NCI-H1105 (cell line): ENCODE data around the gene OR8G5.
"Not testable (repeated sequence)": the region's sequence is repeated elsewhere in the genome, so short reads cannot be mapped to it uniquely, and the experiment has no call there.

ENCODE experiments used
- DNase-seq: peaks from one replicate; lab custom pipeline; 2025; lab: John Stamatoyannopoulos, UW

The OR8G5 gene

GRCh38 chr11:124256076-124256475 lies at the start of gene OR8G5:
OR8G5 (plus strand) TSS chr11:124256376; CDS start chr11:124264932, 8,556 bp downstream.
- no peak for DNase-seq

- no peak for DNase-seq
These were observed 48.9 kb upstream of the OR8G5 start for GRCh38 chr11:124207102-124207792.

- DNase-seq: no peak
These were observed 46.3 kb upstream of the OR8G5 start for GRCh38 chr11:124209824-124210357.

- no peak for DNase-seq
These were observed 45.8 kb upstream of the OR8G5 start for GRCh38 chr11:124210421-124210820.

- DNase-seq: no peak
These were observed 44.9 kb upstream of the OR8G5 start for GRCh38 chr11:124211321-124211720.

GRCh38 chr11:124214027-124214426 lies 42.1 kb upstream of the OR8G5 start:
- DNase-seq: no peak

- DNase-seq: no peak
These were observed 37.0 kb upstream of the OR8G5 start for GRCh38 chr11:124219126-124219525.

- DNase-seq: no peak
These were observed 33.8 kb upstream of the OR8G5 start for GRCh38 chr11:124222407-124222806.

GRCh38 chr11:124224618-124225423 lies 31.4 kb upstream of the OR8G5 start:
- DNase-seq: not testable (repeated sequence)

GRCh38 chr11:124225471-124225870 lies 30.7 kb upstream of the OR8G5 start:
- no peak for DNase-seq

- no peak for DNase-seq
These were observed 22.8 kb upstream of the OR8G5 start for GRCh38 chr11:124233376-124233775.

GRCh38 chr11:124238512-124238911 lies 17.7 kb upstream of the OR8G5 start:
- no peak for DNase-seq

GRCh38 chr11:124240621-124241397 lies 15.4 kb upstream of the OR8G5 start, which contains the start of gene OR8G1:
OR8G1 (plus strand) TSS chr11:124241095; CDS start chr11:124249676, 8,581 bp downstream.
- no peak for DNase-seq

- not testable (repeated sequence) for DNase-seq
These were observed 6.3 kb upstream of the OR8G5 start for GRCh38 chr11:124249869-124250268.

- not testable (repeated sequence) for DNase-seq
These were observed 8.9 kb downstream of the OR8G5 start for GRCh38 chr11:124265041-124265440.

- not testable (repeated sequence) for DNase-seq
These were observed 14.7 kb downstream of the OR8G5 start for GRCh38 chr11:124270886-124271285.

- DNase-seq: no peak
These were observed 17.8 kb downstream of the OR8G5 start for GRCh38 chr11:124274000-124274399.

GRCh38 chr11:124276081-124276480 lies 19.9 kb downstream of the OR8G5 start:
- DNase-seq: no peak

- DNase-seq: no peak
These were observed 21.0 kb downstream of the OR8G5 start for GRCh38 chr11:124277207-124277606.

- DNase-seq: no peak
These were observed 21.6 kb downstream of the OR8G5 start for GRCh38 chr11:124277804-124278203.

- no peak for DNase-seq
These were observed 22.1 kb downstream of the OR8G5 start for GRCh38 chr11:124278261-124278660.
